ENCODE measurements around the gene DHX35. TPM values are rescaled to one million over a fixed set of nuclear protein-coding genes. Genes with fewer than 3 reads are reported as not detected.

The DHX35 gene
- total and polyA plus RNA-seq, 5 donors: 11.6 to 27.5 (median 21.2) TPM

- DNase-seq: no peak
- Histone ChIP-seq H3K27me3 (ENCODE audit: control insufficient read depth, insufficient read depth) (no peaks in the 10 kb centered on the region), H3K4me1 (ENCODE audit: control insufficient read depth, insufficient read depth, low read length) (no peaks in the 10 kb centered on the region), H3K27ac (ENCODE audit: low read length) (no peak overlapping the region), H3K4me3 (ENCODE audit: low read length) (no peak overlapping the region), H3K9me3 (ENCODE audit: control insufficient read depth, low read length) (no peaks in the 10 kb centered on the region)
- no peak for ATAC-seq
- 97% methylated on average over 5 of the region's 5 CpGs for WGBS
- intact Hi-C loops (cut with DNase I): no loop called here
Measured at GRCh38 chr20:38940644-38941043, 21.5 kb upstream of the DHX35 start.

- no peaks in the 10 kb centered on the region for H3K9me3 ChIP-seq (ENCODE audit: control insufficient read depth, low read length)
- no peaks in the 10 kb centered on the region for H3K27me3 ChIP-seq (ENCODE audit: control insufficient read depth, insufficient read depth)
- no peaks in the 10 kb centered on the region for H3K4me1 ChIP-seq (ENCODE audit: control insufficient read depth, insufficient read depth, low read length)
- intact Hi-C loops (cut with DNase I): no loop called here
- DNase-seq: no peak
- 97% methylated on average over 5 of the region's 5 CpGs for WGBS
- H3K4me3 ChIP-seq (ENCODE audit: low read length): no peak overlapping the region
- no peak overlapping the region for H3K27ac ChIP-seq (ENCODE audit: low read length)
- ATAC-seq: no peak
Measured at GRCh38 chr20:38941726-38942389, 20.3 kb upstream of the DHX35 start.

GRCh38 chr20:38945012-38945411 lies 17.1 kb upstream of the DHX35 start:
- H3K27me3 ChIP-seq (ENCODE audit: control insufficient read depth, insufficient read depth): no peaks in the 10 kb centered on the region
- no peak overlapping the region for H3K27ac ChIP-seq (ENCODE audit: low read length)
- WGBS: 97% methylated on average over 3 of the region's 3 CpGs
- intact Hi-C loops (cut with DNase I): no loop called here
- no peak for DNase-seq
- ATAC-seq: no peak
- no peaks in the 10 kb centered on the region for H3K9me3 ChIP-seq (ENCODE audit: control insufficient read depth, low read length)
- no peaks in the 10 kb centered on the region for H3K4me1 ChIP-seq (ENCODE audit: control insufficient read depth, insufficient read depth, low read length)
- no peak overlapping the region for H3K4me3 ChIP-seq (ENCODE audit: low read length)

GRCh38 chr20:38946836-38947235 lies 15.3 kb upstream of the DHX35 start:
- H3K27ac ChIP-seq (ENCODE audit: low read length): no peak overlapping the region
- intact Hi-C loops (cut with DNase I): no loop called here
- no peaks in the 10 kb centered on the region for H3K4me1 ChIP-seq (ENCODE audit: control insufficient read depth, insufficient read depth, low read length)
- no peak for ATAC-seq
- no peak overlapping the region for H3K4me3 ChIP-seq (ENCODE audit: low read length)
- H3K27me3 ChIP-seq (ENCODE audit: control insufficient read depth, insufficient read depth): no peaks in the 10 kb centered on the region
- no peak for DNase-seq
- H3K9me3 ChIP-seq (ENCODE audit: control insufficient read depth, low read length): no peaks in the 10 kb centered on the region
- 92% methylated on average over 3 of the region's 3 CpGs for WGBS

- Histone ChIP-seq H3K27ac (ENCODE audit: low read length) (no peak overlapping the region), H3K4me3 (ENCODE audit: low read length) (no peak overlapping the region), H3K4me1 (ENCODE audit: control insufficient read depth, insufficient read depth, low read length) (no peaks in the 10 kb centered on the region), H3K9me3 (ENCODE audit: control insufficient read depth, low read length) (no peaks in the 10 kb centered on the region), H3K27me3 (ENCODE audit: control insufficient read depth, insufficient read depth) (no peaks in the 10 kb centered on the region)
- DNase-seq (no peak), ATAC-seq (no peak)
- intact Hi-C loops (cut with DNase I): no loop called here
- 82% methylated on average over 7 of the region's 7 CpGs for WGBS
Measured at GRCh38 chr20:38947931-38948362, 14.2 kb upstream of the DHX35 start.

GRCh38 chr20:38950254-38950653 lies 11.9 kb upstream of the DHX35 start:
- no peak overlapping the region for H3K4me3 ChIP-seq (ENCODE audit: low read length)
- H3K27me3 ChIP-seq (ENCODE audit: control insufficient read depth, insufficient read depth): no peaks in the 10 kb centered on the region
- H3K4me1 ChIP-seq (ENCODE audit: control insufficient read depth, insufficient read depth, low read length): no peaks in the 10 kb centered on the region
- H3K27ac ChIP-seq (ENCODE audit: low read length): no peak overlapping the region
- intact Hi-C loops (cut with DNase I): no loop called here
- no peak for ATAC-seq
- 87% methylated on average over 2 of the region's 2 CpGs for WGBS
- no peak for DNase-seq
- H3K9me3 ChIP-seq (ENCODE audit: control insufficient read depth, low read length): no peaks in the 10 kb centered on the region

GRCh38 chr20:38951611-38952010 lies 10.5 kb upstream of the DHX35 start:
- no peak for DNase-seq
- intact Hi-C loops (cut with DNase I): no loop called here
- ATAC-seq: no peak
- Histone ChIP-seq H3K27ac (ENCODE audit: low read length) (no peak overlapping the region), H3K9me3 (ENCODE audit: control insufficient read depth, low read length) (no peaks in the 10 kb centered on the region), H3K4me1 (ENCODE audit: control insufficient read depth, insufficient read depth, low read length) (no peaks in the 10 kb centered on the region), H3K27me3 (ENCODE audit: control insufficient read depth, insufficient read depth) (no peaks in the 10 kb centered on the region), H3K4me3 (ENCODE audit: low read length) (no peak overlapping the region)
- WGBS: 97% methylated on average over 9 of the region's 9 CpGs

GRCh38 chr20:38952153-38952552 lies 10.0 kb upstream of the DHX35 start:
- no peak for DNase-seq
- no peak for ATAC-seq
- H3K4me1 ChIP-seq (ENCODE audit: control insufficient read depth, insufficient read depth, low read length): no peaks in the 10 kb centered on the region
- intact Hi-C loops (cut with DNase I): no loop called here
- WGBS: 96% methylated on average over 6 of the region's 6 CpGs
- no peaks in the 10 kb centered on the region for H3K27me3 ChIP-seq (ENCODE audit: control insufficient read depth, insufficient read depth)
- no peaks in the 10 kb centered on the region for H3K9me3 ChIP-seq (ENCODE audit: control insufficient read depth, low read length)
- H3K27ac ChIP-seq (ENCODE audit: low read length): no peak overlapping the region
- H3K4me3 ChIP-seq (ENCODE audit: low read length): no peak overlapping the region

- Histone ChIP-seq H3K9me3 (ENCODE audit: control insufficient read depth, low read length) (no peaks in the 10 kb centered on the region), H3K27ac (ENCODE audit: low read length) (no peak overlapping the region), H3K4me3 (ENCODE audit: low read length) (no peak overlapping the region), H3K27me3 (ENCODE audit: control insufficient read depth, insufficient read depth) (no peaks in the 10 kb centered on the region), H3K4me1 (ENCODE audit: control insufficient read depth, insufficient read depth, low read length) (no peaks in the 10 kb centered on the region)
- DNase-seq (no peak), ATAC-seq (no peak)
- intact Hi-C loops (cut with DNase I): no loop called here
- WGBS: 93% methylated on average over 8 of the region's 8 CpGs
Measured at GRCh38 chr20:38953630-38954340, 8.4 kb upstream of the DHX35 start.

- Histone ChIP-seq H3K9me3 (ENCODE audit: control insufficient read depth, low read length) (no peaks in the 10 kb centered on the region), H3K4me3 (ENCODE audit: low read length) (no peak overlapping the region), H3K27ac (ENCODE audit: low read length) (no peak overlapping the region), H3K4me1 (ENCODE audit: control insufficient read depth, insufficient read depth, low read length) (peaks cover 3% of the 10 kb centered on the region), H3K27me3 (ENCODE audit: control insufficient read depth, insufficient read depth) (no peaks in the 10 kb centered on the region)
- no peak for ATAC-seq
- 93% methylated on average over 5 of the region's 5 CpGs for WGBS
- no peak for DNase-seq
- intact Hi-C loops (cut with DNase I): no loop called here
Measured at GRCh38 chr20:38957235-38957876, 4.8 kb upstream of the DHX35 start.

GRCh38 chr20:38957915-38958485 lies 4.1 kb upstream of the DHX35 start:
- Histone ChIP-seq H3K9me3 (ENCODE audit: control insufficient read depth, low read length) (no peaks in the 10 kb centered on the region), H3K27ac (ENCODE audit: low read length) (no peak overlapping the region), H3K4me3 (ENCODE audit: low read length) (no peak overlapping the region), H3K4me1 (ENCODE audit: control insufficient read depth, insufficient read depth, low read length) (peaks cover 3% of the 10 kb centered on the region), H3K27me3 (ENCODE audit: control insufficient read depth, insufficient read depth) (no peaks in the 10 kb centered on the region)
- no peak for DNase-seq
- intact Hi-C loops (cut with DNase I): no loop called here
- no peak for ATAC-seq
- WGBS: 92% methylated on average over 8 of the region's 8 CpGs

Data from right cardiac atrium (tissue), 5 donors.